GM18517 (cell line): ENCODE results near the gene NDUFS2.

Experiments
- ATAC-seq: cut with Tn5 transposase; IDR thresholded peaks from one replicate; pipeline ENCODE4 v1.9.1; 2021; ENCODE audit warnings: mild to moderate bottlenecking, moderate library complexity; ENCODE audit not compliant: unreplicated experiment

NDUFS2 gene

GRCh38 chr1:161201836-161202712, at the start of gene NDUFS2:
NDUFS2 (plus strand) TSS chr1:161202367; CDS start chr1:161202386, 19 bp downstream.
- peak; percentile 89 for ATAC-seq

GRCh38 chr1:161153176-161153575, 49.0 kb upstream of the NDUFS2 start:
- ATAC-seq: no peak

- ATAC-seq: peak; percentile 76
Observed at GRCh38 chr1:161153682-161154337, 48.4 kb upstream of the NDUFS2 start, which contains the start of gene UFC1. UFC1 (plus strand) TSS chr1:161153978; CDS start chr1:161153998, 20 bp downstream.

- no peak for ATAC-seq
Observed at GRCh38 chr1:161157867-161158266, 44.3 kb upstream of the NDUFS2 start.

- ATAC-seq: no peak
Observed at GRCh38 chr1:161158316-161159010, 43.7 kb upstream of the NDUFS2 start.

GRCh38 chr1:161159087-161159912, 42.9 kb upstream of the NDUFS2 start, which contains the start of gene USP21:
USP21 (plus strand) TSS chr1:161159500; CDS start chr1:161160641, 1,141 bp downstream.
- ATAC-seq: peak; percentile 74

GRCh38 chr1:161159913-161160243, 42.3 kb upstream of the NDUFS2 start:
- ATAC-seq: no peak

GRCh38 chr1:161160671-161161145, 41.5 kb upstream of the NDUFS2 start:
- ATAC-seq: no peak

- ATAC-seq: no peak
Observed at GRCh38 chr1:161161652-161162051, 40.5 kb upstream of the NDUFS2 start.

GRCh38 chr1:161162052-161162451, 40.1 kb upstream of the NDUFS2 start:
- ATAC-seq: no peak

- no peak for ATAC-seq
Observed at GRCh38 chr1:161162806-161163205, 39.4 kb upstream of the NDUFS2 start.

GRCh38 chr1:161163793-161164192, 38.4 kb upstream of the NDUFS2 start:
- no peak for ATAC-seq

GRCh38 chr1:161164901-161165610, 37.1 kb upstream of the NDUFS2 start:
- no peak for ATAC-seq

- peak; percentile 88 for ATAC-seq
Observed at GRCh38 chr1:161165742-161166668, 36.2 kb upstream of the NDUFS2 start, which contains the start of gene PPOX. PPOX (plus strand) TSS chr1:161166426; CDS start chr1:161166848, 422 bp downstream.

- no peak for ATAC-seq
Observed at GRCh38 chr1:161166669-161167548, 35.3 kb upstream of the NDUFS2 start.

GRCh38 chr1:161168906-161169305, 33.3 kb upstream of the NDUFS2 start:
- no peak for ATAC-seq

- ATAC-seq: no peak
Observed at GRCh38 chr1:161171191-161171590, 31.0 kb upstream of the NDUFS2 start.

- ATAC-seq: no peak
Observed at GRCh38 chr1:161171696-161172095, 30.5 kb upstream of the NDUFS2 start.
